Measurements from ENCODE around the gene RNF208.

Gene RNF208

GRCh38 chr9:137172901-137173795 lies 48.9 kb downstream of the RNF208 start:
- DNase-seq = no peak

- DNase-seq = no peak
Observed at GRCh38 chr9:137171149-137171900, 50.7 kb downstream of the RNF208 start.

GRCh38 chr9:137170486-137171148 lies 51.4 kb downstream of the RNF208 start:
- DNase-seq = no peak
